Stimulated activated naive CD4-positive, alpha-beta T cell (primary cell): Measurements from ENCODE around the gene ASB18.

Source experiments
- DNase-seq, 6 experiments: peaks; one replicate each; lab custom pipeline; 2025; lab: John Stamatoyannopoulos, UW

ASB18 gene

DNA sequence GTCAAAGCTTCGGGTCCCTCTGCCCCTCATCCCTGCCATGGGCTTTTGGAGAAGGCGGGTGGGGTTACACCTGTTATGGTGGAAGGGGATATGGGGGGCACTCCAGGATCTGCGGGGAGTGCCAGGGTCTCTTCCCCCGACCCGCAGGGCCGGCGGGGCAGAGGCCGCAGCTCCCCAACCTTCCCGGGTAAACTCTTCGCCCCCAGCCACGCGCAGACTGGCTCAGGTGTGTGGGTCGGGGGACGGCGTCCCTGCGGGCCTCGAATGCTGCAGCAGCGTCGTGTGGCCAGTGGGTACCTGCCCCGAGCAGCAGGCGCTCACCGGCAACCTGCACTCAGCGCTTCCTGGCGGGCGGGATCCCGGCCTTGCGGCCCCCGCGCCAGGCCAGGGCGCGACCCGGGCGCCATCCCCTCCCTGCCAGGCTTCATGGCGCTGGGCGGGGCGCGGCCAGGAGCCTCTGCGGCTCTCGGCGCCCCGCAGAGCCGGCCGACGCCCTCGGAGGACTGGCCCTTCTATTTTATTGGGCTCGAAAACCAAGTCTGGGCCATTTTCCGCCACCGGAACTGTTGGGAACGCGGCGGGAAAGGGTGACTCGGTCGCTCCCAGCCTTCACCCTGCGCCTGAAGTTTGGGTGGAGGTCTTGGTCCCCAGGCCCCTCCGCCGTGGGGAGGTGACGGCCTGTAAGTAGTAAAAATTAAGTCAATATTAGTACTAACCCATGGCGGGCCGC lies 100.6 kb downstream of the ASB18 start:
- no peak for DNase-seq

DNA sequence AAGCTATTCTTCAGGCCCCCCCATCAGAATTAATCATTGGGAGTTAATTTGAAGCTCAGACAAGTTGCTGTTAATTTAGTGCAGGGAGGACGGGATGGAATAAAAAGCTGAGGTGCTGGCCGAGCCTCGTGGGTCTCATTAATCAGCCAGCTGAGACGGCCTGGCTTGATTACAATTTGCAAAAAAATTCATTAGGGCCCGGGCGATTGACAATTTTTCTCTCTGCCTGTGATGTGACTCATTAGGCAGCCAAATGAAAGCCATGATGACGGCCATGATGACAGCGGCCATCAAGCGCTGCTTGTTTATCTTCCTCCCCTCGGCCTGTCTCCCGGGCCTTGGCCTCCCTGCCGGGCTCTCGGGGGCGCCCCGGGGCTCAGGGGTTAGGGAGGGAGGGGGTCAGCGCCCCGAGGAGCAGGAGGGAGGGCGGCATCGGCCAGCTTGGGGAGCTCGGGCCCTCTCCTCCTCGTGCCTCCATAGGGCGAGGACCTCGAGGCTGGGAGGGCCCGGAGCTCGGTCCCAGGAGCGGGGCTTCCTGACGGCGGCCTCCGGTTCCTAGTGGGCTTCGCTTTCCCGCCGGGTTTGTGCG lies 101.2 kb downstream of the ASB18 start:
- no peak for DNase-seq

DNA sequence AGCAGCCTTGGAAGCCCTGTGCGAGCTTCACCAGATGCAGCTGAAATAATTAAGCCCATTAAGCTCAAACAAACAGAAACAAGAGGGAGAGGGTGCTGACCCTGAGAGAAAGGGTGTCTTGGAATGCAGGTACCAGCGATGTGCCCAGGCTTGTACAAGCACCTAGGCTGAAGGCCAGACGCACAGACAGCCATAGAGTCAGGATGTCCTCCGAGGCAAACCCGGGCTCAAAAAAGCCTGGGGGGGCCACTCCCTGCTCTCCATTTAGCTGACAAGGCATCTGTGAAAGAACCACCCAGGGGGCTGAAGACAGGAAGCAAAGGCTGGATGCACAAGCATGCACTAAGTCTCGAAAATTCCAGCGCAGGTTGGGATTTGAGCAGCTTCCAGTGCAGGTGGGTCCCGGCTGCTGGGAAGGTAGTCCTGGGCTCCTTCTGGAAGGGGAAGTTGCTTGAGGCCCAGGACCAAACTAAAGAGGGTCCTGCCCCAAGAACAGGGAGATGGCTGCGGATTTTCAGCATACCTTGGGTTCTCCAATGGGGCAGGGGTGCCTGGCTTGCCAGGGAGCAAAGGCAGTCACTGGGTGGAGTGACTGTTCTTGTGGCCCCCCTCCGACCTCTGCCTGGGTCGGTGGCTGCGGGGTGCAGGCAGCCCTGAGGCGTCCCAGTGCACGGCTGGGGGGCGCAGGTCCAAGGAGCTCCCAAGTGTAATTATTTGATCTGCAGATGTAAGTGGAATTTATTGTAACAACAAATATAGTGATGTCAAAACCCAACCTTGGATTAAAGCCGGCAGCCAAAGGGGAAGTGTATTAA lies 102.0 kb downstream of the ASB18 start:
- no peak for DNase-seq

DNA sequence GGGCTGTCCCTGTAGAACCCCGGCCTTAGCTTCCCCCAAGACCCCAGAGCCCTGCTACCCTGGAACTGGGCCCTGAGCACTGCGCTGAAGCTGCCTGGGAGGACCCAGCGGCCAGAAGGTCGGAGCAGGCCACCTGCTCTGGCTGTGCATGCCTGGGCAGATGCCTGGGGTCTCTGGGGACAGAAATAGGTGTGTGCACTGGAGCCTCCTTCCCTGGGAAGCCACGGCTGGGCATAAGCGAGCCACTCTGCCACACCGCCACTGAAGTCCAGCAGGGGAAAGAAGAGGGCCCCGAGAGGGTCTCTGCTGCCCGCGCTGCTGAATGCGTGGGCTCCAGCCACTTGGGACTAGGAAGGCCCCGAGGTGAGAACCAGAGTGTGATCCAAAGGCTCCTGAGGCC lies 102.7 kb downstream of the ASB18 start:
- DNase-seq = no peak

DNA sequence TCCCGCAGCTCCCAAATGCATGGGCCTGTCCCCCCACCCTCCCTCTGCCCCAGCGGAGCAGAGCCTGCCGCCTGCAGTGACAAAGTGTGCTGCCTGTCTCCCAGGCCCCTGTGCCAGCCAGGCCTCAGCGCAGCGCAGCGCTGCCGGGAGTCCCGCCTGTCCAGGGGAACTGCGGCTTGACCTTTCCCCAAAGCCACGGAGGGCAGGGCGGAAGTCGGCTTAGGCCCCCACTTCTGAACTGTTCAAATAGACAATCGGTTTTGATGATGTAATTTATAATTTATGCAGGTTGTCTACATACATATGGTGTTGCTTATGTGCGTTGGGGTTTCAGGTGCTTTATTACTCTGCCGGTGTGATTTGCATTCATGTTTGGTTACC lies 103.1 kb downstream of the ASB18 start:
- no peak for DNase-seq

DNA sequence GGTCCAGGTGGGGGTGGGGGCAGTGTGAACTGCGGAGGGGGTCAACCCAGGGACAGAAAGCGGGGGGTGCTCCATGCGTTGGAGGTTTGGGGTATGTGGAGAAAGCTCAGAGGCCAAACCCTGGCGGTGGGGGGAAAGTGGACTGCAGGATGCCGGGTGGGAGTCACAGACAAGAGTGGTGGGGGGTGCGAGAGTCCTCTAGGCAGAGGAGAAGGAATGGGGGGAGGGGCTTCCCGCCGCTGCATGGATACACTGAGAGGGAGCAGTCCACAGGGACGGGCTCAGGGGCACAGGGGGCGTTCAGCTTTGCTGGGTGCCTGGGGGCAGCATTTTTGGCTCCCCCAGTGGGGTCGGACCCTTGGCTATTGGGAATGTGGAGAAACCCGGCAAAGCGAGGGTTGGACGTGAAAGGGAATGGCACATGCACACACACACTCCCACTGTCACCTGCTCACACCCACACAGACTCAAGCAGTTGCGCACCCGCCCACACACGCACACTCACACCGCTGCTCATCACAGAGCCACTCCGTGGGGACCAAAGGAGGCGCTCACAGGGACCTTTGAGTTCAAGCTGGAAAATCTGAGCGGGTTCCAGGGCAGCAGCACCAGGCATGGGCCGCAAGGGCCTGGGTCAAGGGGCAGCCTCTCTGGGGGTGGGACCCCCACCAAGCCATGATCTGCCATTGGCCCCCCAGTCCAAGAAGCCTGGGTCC lies 103.7 kb downstream of the ASB18 start:
- DNase-seq = no peak

DNA sequence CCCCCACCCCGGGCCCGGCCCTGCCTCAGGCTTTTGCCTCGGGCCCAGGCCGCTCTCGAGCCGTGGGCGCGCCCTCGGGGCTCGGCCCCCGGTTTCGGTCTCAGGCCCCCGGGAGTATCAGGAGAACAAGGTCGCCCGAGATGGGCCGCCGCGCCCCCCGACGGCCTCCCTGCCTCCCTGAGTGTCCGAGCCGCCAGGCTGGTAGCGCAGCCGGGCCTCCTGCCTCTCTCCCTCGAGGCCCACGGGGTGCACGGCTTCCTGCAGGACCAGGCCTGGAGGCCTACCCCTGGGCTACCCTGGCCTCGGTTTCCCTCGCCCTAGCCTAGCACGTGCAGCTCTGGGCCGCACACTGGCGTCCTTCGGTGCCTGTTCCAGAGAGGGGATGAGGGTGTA lies 104.4 kb downstream of the ASB18 start:
- no peak for DNase-seq

DNA sequence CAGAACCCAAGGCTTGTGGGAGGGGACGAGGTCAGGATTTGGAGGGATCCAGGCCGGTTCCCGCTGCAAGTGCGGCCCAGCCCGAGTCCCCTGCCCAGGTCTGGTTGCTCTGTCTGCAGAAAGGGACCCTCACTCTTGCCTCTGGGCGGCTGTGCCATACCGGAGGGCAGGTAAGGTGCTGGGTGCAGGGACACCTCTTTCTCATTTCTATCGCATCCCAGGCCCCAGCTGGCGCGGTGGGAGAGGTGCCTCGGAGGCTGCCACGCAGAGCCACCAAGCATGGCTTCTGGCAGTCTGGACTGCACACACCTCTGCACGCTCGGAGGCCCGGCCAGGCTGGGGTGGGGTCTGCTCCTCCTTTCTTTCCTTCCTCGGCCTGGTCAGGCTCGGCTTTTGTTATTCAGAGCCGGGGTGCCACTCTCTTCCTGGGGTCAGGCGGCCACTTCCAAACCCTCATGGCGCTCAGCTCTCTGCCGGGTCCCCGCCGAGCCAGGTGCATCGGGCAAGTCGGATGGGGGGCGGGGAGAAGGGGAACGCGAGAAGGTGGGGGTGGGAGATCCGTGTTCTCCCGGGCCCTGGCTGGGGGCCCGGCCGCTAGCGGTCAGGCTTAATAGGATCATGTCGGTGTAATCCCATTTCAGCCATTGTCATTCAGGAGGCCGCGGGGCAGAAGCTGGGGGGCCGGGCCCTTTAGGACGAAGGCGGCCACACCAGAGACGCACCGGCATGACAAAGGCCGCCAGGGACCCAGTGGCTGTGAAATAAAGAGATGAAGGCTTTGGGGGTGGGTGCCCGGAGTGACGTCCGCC lies 105.0 kb downstream of the ASB18 start:
- no peak for DNase-seq

DNA sequence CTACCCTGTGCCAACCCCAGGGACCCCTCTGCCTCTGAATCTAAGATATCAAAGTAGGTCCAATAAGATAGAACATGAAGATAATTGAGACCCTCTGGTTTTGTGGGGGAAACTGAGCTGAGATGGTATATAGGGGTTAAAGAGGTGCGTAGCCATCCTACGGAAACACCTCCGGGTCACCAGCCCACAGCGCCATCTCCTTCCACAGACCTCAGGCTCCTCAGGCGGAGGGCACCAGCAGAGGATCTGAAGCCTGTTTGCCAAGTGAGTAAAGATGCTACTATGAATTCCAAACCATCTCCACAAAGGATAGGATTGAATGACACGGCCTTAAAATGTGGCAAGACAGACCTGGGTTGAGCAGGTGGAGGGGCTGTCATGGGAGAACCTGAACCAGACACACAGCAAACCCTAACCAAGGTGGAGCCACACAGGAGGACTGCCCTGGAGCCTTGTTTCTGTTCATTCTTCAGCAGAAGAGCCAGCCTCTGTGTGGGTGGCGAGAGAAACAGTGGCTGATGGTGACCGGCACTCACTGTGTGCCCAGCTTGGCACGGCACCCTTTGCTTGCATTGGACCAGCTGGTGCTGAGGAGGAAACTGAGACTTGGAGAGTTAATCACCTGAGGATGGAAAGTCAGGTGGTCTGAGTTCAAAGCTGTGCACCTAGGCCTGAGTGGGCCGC lies 106.2 kb downstream of the ASB18 start:
- DNase-seq = no peak

DNA sequence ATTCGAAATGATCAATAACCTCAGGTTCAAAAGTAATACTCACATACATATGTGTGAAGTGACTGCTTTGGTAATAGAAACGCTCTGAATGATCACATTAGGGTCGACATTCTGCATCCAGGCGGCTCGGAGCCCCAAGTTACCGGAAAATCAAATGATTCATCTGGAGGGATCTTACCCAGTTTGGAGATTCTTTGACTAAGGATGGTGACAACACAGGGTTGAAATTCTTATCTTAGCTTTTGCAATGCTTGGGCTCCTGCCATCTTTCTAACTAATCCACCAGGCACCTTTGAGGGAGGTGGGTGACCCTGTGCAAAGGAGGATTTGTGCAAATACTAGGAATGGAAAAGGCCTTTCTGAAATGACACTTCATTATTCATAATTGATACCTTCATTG lies 106.8 kb downstream of the ASB18 start:
- no peak for DNase-seq

DNA sequence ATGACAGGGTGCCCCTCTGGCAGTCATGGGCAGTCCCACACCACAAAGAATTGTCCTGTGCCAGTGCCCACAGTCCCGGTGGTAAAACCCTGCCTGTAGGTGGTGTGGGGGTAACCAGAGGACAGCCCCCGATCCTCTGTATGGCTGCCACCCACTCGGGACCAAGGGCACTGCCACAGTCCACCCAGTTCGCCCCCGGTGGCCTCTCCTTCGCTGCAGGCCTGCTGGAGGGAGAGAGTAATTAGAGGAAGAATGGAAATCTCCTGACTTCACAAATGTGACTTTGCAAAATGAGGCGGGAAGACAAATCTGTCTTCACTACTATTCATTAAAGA lies 107.4 kb downstream of the ASB18 start:
- DNase-seq = no peak

DNA sequence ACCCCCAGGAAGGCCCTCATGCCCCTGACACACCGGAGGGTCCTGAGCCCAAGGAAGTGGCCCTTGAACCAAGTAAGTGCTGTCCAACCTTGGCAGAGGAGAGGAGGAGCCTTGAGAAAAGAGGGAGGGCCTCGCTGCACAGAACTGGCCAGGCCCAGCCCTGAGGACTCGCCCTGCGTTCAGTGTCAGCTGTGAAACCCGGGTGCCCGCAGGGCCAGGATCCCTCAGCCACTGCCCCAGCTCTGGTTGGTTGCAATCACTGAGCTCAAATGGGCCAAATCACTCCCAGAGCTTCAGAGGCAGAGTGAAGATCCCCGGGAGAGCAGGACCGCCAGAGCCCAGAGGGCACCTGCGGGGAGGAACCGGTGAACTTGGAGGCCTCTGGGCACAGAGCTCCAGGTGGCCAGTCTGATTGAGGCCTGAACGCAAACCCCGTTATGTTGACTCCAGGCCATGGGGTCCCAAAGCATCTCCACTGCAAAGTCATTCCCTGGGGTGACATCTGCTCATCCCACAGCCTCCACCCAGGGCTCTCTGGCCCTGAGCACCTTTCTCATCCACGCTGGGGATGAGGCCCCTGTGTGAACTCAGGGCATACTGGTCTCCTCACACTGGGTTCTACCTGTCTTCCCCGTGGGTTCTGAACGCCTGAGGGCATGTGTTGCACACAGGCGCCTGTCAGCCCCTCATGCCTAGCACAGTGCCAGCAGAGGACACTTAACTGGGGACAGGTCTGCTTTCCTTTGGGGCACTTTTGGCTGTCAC lies 107.9 kb downstream of the ASB18 start:
- DNase-seq = no peak

DNA sequence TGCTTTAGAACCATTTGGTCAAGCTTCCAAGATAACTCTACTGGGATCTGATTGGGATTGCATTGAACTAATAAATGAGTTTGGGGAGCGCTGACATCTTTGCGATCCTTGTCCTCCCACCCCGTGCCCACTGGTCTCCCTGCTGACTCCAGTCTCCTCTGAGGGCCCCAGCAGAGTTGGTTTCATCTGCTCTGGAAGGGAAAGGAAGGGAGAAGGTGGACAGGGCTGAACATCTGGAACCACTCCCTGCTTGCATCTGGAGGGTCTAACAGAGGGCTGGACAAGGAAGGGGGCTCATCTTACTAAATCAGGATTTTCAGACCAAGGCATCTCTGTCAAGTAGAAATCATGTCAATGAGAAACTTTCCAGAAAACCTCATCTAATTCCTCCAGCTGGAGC lies 108.8 kb downstream of the ASB18 start:
- no peak for DNase-seq

DNA sequence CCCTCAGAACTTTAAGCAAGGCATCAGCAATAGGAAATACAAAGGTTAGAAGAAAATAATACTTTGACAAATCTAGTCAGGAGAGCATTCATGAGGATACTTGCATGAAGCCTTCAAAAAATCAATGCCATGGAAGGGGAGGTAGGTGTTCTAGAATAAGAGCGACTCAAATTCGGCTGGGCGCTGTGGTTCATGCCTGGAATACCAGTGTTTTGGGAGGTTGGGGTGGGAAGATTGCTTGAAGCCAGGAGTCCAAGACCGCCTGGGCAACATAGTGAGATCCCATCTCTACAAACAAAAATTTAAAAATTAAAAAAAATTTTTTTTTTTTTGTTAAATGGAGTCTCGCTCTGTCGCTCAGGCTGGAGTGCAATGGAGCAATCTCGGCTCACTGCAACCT lies 117.8 kb downstream of the ASB18 start:
- no peak for DNase-seq

DNA sequence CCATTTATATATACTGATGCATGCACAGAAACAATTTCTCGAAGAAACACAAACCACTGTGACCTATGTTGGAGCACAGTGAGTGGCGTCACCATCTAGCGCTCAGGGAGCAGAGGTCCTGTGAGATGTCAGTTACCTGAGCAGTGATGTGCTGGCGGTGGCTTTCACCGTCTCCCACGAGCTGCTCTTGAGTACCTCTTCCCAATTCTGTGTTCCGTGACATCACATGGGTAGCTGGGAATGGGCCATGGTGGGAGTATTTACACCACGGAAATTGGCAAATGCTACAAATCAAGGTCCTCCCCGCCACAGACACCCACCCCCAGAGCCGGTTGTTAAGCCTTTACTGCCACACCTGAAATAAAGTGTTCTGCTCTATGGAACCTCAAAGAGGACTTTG lies 120.4 kb downstream of the ASB18 start:
- no peak for DNase-seq
